Osteoblast (primary cell): ENCODE measurements around the gene DNAJB2. TPM values are rescaled to one million over a fixed set of nuclear protein-coding genes. Genes with fewer than 3 reads are reported as not detected.

Experiments
- DNase-seq: peaks from one replicate; pipeline ENCODE4 v3.0.0; 2011; ENCODE audit warnings: low spot score, mixed read lengths; ENCODE audit not compliant: insufficient read length; ENCODE audit errors: missing footprints
- H2AFZ ChIP-seq: 2 replicates; pipeline ENCODE4 v1.6.0; 2011; ENCODE audit warnings: mild to moderate bottlenecking, low read length
- H3K27ac ChIP-seq: 2 replicates; pipeline ENCODE4 v1.5.1; 2011; ENCODE audit warnings: mild to moderate bottlenecking, low read depth, low read length, moderate library complexity
- H3K27me3 ChIP-seq: 2 replicates; pipeline ENCODE4 v1.6.0; 2012; ENCODE audit warnings: mild to moderate bottlenecking, control low read depth, inconsistent platforms, low read length, moderate library complexity; ENCODE audit not compliant: insufficient read depth
- H3K36me3 ChIP-seq: 2 replicates; pipeline ENCODE4 v1.5.1; 2011; ENCODE audit warnings: mild to moderate bottlenecking, low read length, control low read depth, moderate library complexity; ENCODE audit not compliant: insufficient read depth
- H3K4me1 ChIP-seq: 2 replicates; pipeline ENCODE4 v1.5.1; 2011; ENCODE audit warnings: mild to moderate bottlenecking, low read length, control low read depth, moderate library complexity; ENCODE audit not compliant: insufficient read depth
- H3K4me2 ChIP-seq: 2 replicates; pipeline ENCODE4 v1.6.0; 2011; ENCODE audit warnings: mild to moderate bottlenecking, low read length; ENCODE audit not compliant: insufficient read depth
- H3K4me3 ChIP-seq: fragments of 200-600 bp; sonication (generic); 3 replicates; pipeline ENCODE4 v1.5.1; 2012; ENCODE audit warnings: mild to moderate bottlenecking, low read length, inconsistent platforms; ENCODE audit not compliant: insufficient read depth
- H3K79me2 ChIP-seq: 2 replicates; pipeline ENCODE4 v1.6.0; 2012; ENCODE audit warnings: mild to moderate bottlenecking, low read length, control low read depth, inconsistent platforms; ENCODE audit not compliant: insufficient read depth
- H3K9me3 ChIP-seq: 2 replicates; pipeline ENCODE4 v1.5.1; 2011; ENCODE audit warnings: low read depth, low read length, control low read depth
- H4K20me1 ChIP-seq: 2 replicates; pipeline ENCODE4 v1.6.0; 2012; ENCODE audit warnings: mild to moderate bottlenecking, low read length, control low read depth; ENCODE audit not compliant: insufficient read depth
- total RNA-seq: library from RNA; depleted of rRNA; stranded (reverse); fragments of >200 nt; gene quantifications from 2 replicates; pipeline ENCODE4 v1.2.3, GENCODE V29; 2012
- TF ChIP-seq, protein P1 (sequence below): IDR thresholded peaks from 2 replicates; pipeline ENCODE4 v1.5.1; 2011; ENCODE audit warnings: mild to moderate bottlenecking, low read depth, low read length, moderate library complexity; ENCODE audit errors: extremely low read depth

Gene DNAJB2
- total RNA-seq, 1 donor: 41.3 TPM

- TF ChIP-seq, protein P1, sequence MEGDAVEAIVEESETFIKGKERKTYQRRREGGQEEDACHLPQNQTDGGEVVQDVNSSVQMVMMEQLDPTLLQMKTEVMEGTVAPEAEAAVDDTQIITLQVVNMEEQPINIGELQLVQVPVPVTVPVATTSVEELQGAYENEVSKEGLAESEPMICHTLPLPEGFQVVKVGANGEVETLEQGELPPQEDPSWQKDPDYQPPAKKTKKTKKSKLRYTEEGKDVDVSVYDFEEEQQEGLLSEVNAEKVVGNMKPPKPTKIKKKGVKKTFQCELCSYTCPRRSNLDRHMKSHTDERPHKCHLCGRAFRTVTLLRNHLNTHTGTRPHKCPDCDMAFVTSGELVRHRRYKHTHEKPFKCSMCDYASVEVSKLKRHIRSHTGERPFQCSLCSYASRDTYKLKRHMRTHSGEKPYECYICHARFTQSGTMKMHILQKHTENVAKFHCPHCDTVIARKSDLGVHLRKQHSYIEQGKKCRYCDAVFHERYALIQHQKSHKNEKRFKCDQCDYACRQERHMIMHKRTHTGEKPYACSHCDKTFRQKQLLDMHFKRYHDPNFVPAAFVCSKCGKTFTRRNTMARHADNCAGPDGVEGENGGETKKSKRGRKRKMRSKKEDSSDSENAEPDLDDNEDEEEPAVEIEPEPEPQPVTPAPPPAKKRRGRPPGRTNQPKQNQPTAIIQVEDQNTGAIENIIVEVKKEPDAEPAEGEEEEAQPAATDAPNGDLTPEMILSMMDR: no peak
- DNase-seq: no peak
- peak overlapping the region; percentile 88 for H3K4me3 ChIP-seq
- peak overlapping the region; percentile 92 for H3K4me2 ChIP-seq
- H2AFZ ChIP-seq: peak overlapping the region; percentile 96
- no peaks in the 10 kb centered on the region for H3K9me3 ChIP-seq
- H3K4me1 ChIP-seq: peaks cover 29% of the 10 kb centered on the region
- H4K20me1 ChIP-seq: no peaks in the 10 kb centered on the region
- H3K36me3 ChIP-seq: peaks cover 16% of the 10 kb centered on the region
- H3K27ac ChIP-seq: peak overlapping the region; percentile 95
- H3K79me2 ChIP-seq: peaks cover 34% of the 10 kb centered on the region
- no peaks in the 10 kb centered on the region for H3K27me3 ChIP-seq
These were observed 34.4 kb upstream of the DNAJB2 start for GRCh38 chr2:219244789-219245147.

DNA sequence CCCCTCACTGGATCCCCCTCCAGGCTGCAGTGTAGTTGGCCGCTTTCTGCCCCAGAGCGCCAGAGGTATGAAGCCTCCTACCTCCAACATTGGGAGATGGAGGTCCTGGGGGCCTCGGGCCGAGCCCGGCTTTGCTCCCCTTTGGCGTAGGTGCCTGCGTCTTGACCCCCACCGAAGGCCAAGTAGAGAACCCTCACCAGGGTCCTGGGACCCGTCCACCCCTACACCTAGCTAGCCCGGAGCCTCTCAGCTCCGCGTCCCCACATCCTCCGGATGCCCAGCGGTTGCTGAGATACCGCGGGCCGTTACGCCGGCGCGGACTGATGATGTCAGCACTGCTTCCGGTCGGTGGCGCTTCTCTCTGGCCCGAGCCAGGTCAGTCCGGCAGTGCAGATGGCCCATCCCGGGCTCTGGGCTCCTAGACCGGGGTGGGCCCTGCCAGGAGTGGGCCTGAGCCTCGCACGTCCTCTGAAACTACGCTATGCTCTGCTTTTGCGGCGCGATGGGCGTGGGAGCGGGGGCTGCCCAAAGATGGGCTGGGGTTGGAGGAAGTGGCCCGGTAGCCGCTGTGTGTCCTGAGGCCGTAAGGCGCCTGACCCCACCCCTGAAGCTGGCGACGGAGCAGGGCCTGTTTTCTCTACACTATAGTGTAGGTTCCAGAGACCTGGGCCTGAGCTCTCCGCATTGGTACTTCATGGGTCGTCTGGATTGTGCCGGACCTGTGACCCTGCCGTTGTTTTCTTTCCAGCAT, 33.8 kb upstream of the DNAJB2 start, which contains the start of the genes GLB1L and STK16:
TSS of gene GLB1L (minus strand) at position 297 of the 751 bp plus-strand sequence. CDS start 1,871 bp downstream, outside the sequence.
TSS of gene STK16 (plus strand) at position 332 of the 751 bp plus-strand sequence. CDS start 521 bp downstream, outside the sequence.
- Histone ChIP-seq H3K79me2 (peaks cover 34% of the 10 kb centered on the region), H3K9me3 (no peaks in the 10 kb centered on the region), H2AFZ (peak within 1 kb of the TSS; percentile 96), H3K4me2 (peak within 1 kb of the TSS; percentile 92), H3K27ac (peak within 1 kb of the TSS; percentile 95), H3K4me1 (peaks cover 34% of the 10 kb centered on the region), H3K27me3 (no peaks in the 10 kb centered on the region), H3K4me3 (peak within 1 kb of the TSS; percentile 88), H4K20me1 (no peaks in the 10 kb centered on the region), H3K36me3 (peaks cover 20% of the 10 kb centered on the region)
- TF ChIP-seq, protein P1: no peak
- DNase-seq: peak; percentile 99

DNA sequence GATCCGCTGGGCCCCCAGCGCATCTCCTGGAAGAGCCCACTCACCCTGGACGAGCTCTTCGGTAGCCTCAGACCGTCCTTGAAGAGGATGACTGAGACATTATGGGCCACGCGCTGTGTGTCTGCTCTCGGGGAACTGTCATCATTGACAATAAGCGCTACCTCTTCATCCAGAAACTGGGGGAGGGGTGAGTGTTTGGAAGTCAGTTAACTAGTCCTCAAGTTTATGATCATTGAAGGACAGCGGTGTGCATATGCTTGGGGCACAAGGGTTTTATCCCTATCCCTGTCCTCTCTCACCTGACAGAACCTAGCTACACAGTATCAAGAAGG, 33.3 kb upstream of the DNAJB2 start:
- peaks cover 23% of the 10 kb centered on the region for H3K36me3 ChIP-seq
- H2AFZ ChIP-seq: peak overlapping the region; percentile 96
- peak; percentile 73 for DNase-seq
- peaks cover 34% of the 10 kb centered on the region for H3K79me2 ChIP-seq
- H3K27ac ChIP-seq: peak overlapping the region; percentile 95
- TF ChIP-seq, protein P1: no peak
- peak overlapping the region; percentile 92 for H3K4me2 ChIP-seq
- H3K4me1 ChIP-seq: peaks cover 37% of the 10 kb centered on the region
- peak overlapping the region; percentile 88 for H3K4me3 ChIP-seq
- H3K27me3 ChIP-seq: no peaks in the 10 kb centered on the region
- H3K9me3 ChIP-seq: no peaks in the 10 kb centered on the region
- H4K20me1 ChIP-seq: no peaks in the 10 kb centered on the region

DNA sequence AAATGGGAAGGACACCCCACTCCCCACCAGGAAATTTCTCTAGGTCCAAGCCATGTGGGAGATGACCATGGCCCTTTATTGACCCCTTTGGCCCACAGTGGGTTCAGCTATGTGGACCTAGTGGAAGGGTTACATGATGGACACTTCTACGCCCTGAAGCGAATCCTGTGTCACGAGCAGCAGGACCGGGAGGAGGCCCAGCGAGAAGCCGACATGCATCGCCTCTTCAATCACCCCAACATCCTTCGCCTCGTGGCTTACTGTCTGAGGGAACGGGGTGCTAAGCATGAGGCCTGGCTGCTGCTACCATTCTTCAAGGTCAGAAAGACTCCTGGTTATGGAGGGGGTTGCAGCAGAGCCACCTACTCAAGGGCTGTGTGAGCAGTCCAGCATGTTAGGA, 32.6 kb upstream of the DNAJB2 start:
- TF ChIP-seq, protein P1: no peak
- H4K20me1 ChIP-seq: no peaks in the 10 kb centered on the region
- peaks cover 23% of the 10 kb centered on the region for H3K36me3 ChIP-seq
- H3K9me3 ChIP-seq: no peaks in the 10 kb centered on the region
- peak overlapping the region; percentile 88 for H3K4me3 ChIP-seq
- peak; percentile 32 for DNase-seq
- H3K4me2 ChIP-seq: peak overlapping the region; percentile 92
- H3K4me1 ChIP-seq: peaks cover 44% of the 10 kb centered on the region
- peak overlapping the region; percentile 95 for H3K27ac ChIP-seq
- peaks cover 34% of the 10 kb centered on the region for H3K79me2 ChIP-seq
- no peaks in the 10 kb centered on the region for H3K27me3 ChIP-seq
- no peak overlapping the region for H2AFZ ChIP-seq
